Ishikawa (cell line): ENCODE data around the gene ALDH1A2.

Source experiments
- FOXM1 ChIP-seq: IDR thresholded peaks from 2 replicates; pipeline ENCODE4 v1.6.1; 2012; ENCODE audit warnings: low read depth, borderline replicate concordance
- MAX ChIP-seq: IDR thresholded peaks from 2 replicates; pipeline ENCODE4 v1.6.1; 2012
- NFIC ChIP-seq: IDR thresholded peaks from 2 replicates; pipeline ENCODE4 v1.6.1; 2012
- RAD21 ChIP-seq: IDR thresholded peaks from 2 replicates; pipeline ENCODE4 v1.6.1; 2012; ENCODE audit warnings: low read depth
- YY1 ChIP-seq: IDR thresholded peaks from 2 replicates; pipeline ENCODE4 v1.6.1; 2012; ENCODE audit warnings: low read depth

- TF ChIP-seq YY1 (no peak), NFIC (no peak), RAD21 (no peak), FOXM1 (no peak), MAX (no peak)
Observed at GRCh38 chr15:58114812-58115211, 49.3 kb upstream of the ALDH1A2 start.
